Forelimb muscle (tissue), 1 donor: ENCODE measurements around the gene DNMT3A. TPM values are rescaled to one million over a fixed set of nuclear protein-coding genes. Genes with fewer than 3 reads are reported as not detected.

Experiments
- DNase-seq: peaks from one replicate; pipeline ENCODE4 v3.0.0-alpha.2; 2013; ENCODE audit warnings: low read depth
- polyA plus RNA-seq: library from polyadenylated mRNA; unstranded; fragments of 120-200 nt; gene quantifications from one replicate; pipeline ENCODE4 v1.2.1, GENCODE V29; 2013; ENCODE audit not compliant: insufficient read length

Gene DNMT3A
- polyA plus RNA-seq, 1 donor: 52.6 TPM

DNA sequence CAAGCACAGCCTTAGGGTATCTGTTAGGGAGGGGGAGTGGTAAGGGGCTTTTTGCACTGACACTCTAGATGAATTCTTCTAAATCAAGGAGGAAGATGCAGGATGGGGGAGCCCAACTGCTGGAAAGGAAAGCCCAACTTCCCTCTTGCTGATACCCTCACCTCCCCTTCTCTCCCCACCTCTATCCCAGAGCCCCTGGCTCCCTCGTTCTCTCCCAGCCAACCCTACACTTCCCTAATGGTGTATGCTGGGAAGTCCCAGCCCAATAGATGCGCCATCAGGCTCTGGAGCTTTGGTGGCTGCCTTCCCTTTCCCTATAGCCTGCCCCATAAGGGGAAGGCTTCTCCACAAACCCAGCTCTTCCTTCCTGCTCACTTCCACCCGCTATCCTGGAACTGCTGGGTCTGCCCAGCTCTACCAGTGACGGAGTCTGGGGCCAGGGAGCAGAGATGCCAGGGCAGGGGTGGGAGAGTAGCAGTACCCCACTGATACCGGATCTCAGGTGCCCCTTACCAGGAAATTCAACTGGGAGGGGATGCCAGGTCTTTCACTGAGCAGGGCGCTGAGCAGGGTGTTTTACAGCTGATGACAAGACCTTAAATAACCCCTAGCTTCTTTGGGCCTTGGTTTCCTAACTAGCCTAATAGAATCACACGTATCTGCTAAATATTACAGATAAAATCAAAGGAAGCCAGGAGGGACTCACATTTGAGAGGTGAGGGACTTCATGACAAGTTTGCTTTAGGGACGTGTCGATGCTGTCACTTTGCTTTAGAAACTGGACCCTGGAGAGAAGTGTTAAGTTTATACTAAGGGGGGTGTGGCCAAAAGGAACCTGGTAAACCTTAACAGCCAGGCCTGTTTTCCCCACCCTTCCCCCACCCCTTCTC lies 82.6 kb downstream of the DNMT3A start:
- no peak for DNase-seq

DNA sequence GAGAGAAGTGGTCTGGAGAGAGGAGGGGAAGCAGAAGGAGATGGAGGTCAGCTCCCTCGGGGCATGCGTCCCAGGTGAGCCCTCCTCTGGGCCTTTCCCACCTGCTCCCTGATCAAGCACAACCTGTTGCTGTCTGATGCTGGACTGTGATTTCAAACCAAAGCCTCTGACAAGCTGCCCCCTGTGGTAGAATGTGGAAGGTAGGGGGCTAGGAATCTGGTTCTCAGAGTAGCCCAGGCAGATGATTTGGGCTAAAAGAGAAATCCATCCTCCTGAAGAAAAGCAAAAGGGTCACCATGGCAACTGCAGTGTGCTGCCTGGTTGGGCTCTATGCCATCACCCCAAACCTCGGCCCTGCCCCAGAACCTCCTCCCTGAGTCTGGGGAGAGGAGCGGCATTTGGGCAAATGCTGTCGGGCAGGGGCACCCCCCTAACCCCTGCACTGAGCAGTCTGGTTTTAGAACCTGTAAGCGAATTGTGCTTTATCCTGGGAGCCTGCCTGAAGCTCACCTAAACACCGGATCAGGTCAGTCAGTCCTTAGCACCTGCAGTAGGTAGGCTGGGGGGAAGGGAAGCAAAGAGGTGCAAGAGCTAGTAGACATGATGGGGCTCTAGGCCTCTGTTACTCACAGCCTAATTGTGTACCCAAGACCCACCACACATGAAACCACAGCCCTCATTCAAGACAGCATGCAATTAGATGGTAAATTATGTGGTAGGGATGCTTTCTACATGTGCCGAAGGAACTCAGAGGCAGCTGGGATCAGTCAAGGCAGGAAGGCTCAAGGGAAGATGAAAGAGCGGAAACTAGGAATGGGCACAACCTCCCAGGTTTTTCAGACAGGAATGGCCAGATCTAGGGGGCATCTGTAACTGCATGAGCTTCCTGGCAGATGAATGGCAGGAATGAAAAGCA lies 83.5 kb downstream of the DNMT3A start:
- DNase-seq: no peak

DNA sequence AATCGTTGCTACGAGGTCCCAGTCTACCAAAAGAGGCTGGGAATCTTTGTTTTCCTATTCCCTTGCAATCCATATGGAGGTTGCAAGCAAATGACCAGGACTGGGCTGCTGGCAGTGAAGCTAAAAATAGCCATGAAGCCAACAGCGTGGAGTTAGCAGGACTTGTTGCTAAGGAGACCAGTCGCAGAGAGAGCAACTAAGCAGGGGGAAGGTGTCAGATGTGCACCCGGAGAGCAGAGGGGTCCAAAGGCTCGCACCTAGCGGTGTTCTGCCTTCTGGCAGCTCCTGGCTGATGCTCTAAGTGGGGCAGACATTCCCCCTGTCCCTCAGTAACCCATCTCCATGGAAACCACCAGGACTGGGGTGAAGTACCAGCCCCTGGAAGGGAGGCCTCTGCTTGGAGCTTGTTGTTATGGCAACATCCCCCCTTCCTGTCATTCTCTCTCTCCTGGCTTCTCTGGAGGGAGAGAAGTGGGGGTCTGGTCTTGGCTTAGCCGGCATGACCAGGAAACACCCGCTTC lies 84.6 kb downstream of the DNMT3A start:
- DNase-seq: no peak

DNA sequence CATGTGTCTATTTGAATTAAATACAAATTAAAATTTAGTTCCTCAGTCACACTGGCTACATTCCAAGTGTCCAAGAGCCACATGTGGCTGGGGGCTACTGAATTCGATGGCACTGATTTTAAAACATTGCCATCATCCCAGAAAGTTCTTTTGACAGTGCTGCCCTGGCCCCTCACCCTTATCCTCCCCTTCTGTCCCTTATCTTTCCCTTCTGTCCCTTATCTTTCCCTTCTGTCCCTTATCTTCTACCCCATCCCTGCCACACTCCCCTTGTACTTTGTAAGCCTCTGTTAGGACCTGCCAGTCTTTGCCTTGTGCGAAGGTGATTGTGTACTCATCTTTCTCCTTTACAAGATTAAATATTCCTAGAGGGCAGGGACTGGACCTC lies 85.2 kb downstream of the DNMT3A start:
- no peak for DNase-seq

DNA sequence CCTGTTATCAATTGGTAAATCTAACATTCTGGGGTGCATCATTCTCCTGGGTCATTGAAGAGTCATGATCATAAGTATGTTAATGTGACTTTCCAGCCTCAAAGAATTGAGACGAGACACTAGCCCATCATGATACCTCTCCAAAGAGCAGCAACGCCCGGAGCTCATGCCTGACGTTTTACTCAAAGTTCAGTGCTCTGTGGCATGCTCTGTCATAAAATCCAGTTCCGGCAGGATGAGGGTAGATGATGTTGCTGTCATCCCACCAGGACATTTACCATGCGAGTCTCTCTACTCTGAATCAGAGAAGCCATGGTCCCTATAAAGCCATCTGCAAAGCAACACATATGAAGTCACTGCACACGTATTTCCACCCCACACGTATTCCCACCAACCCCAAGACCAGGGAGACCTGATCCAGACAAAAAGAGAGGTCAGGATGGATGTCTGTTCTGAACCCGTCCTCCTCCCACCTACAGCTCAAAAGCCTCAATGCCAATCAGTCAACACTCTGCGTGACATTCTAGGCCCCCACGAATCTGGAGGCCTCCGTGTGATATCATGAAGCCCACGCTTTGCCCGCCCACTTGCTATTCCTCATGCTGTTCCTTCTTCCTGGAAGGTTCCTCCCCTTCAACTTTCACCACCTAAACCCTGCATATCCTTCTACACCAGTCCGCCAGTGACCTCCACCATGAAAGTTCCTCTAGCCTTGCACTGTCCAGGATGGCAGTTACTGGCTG lies 85.8 kb downstream of the DNMT3A start:
- DNase-seq: no peak

DNA sequence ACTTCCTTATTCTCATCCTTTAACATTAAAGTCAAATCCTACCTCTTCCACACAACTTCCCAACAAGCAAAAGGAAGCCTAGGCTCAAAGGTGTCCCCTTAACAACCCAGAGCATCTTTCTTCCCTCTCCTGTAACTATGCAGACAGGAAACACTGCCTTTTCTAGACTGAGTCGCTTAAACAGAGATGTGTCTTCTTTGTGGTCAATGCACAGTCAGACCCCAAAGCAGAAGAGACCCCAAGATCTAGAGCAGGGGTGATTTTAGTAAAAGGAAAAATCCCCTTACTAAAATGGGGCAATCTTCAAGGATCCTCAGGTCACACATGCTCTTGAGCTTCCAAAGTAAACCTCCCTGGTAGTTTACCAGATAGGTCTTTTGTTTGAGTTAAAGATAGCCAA lies 86.8 kb downstream of the DNMT3A start:
- no peak for DNase-seq

DNA sequence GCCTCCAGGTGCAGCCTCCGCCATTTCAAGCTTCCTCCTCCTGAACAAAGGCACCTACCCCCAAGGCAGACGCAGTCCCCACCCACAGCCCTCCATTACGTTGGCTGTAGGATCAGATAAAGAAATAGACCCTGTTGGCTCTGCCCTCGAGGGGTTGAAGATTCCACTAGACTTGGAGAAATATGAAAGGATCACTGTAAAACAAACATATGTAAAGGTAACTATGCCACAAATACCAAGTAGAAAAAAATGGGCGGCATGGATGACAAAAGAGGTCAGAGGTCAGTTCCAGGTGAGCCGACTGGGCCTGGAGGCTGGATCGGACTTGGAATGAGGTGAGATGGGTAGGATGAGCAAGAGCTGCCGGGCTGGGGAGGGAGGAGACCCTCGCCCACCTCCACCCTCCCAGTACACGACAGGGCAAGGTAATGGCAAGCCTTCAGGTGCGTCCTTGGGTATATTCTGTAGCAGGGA lies 88.5 kb downstream of the DNMT3A start:
- DNase-seq: no peak

DNA sequence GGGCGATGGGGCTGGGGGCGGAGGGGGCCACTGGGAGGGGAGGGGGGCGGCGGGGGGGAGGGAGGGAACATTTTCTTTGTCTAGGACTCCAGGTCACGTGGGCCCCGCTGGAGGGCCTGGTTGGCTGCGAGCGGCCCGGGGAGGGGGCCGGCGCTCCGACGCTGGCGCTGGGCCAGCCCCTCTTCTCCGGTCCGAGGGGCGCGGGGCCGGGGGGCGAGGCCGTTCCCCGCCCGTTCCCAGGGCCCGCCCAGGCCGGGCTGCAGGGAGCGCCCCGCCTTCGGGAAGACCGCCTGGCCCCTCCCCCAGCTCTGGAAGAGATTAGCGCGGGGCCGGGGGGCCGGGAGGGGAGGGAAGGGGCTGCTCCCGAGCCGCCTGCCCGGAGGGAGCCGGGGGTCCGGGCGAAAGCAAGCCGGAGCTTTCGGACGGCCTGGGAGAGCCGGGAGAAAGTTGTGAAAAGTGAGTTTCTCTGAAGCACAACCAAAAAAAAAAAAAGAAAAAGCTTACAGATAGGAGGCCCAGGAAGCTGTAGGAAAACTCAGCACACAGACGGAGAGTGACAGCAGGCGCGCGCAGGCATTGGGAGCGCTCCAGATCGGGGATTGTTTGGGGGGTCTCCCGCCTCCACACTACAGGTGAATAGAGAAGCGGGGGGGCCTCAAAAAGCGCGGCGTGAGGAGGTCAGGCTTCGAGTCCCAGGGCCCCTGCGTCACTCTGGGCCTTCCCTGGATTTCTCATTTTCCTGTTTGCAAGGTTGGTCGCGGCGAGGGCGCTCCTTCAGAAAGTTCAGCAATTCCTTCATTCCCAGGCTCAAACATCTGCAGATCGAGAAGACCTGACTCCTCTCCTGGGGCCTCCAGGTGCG lies 89.2 kb downstream of the DNMT3A start:
- DNase-seq: peak; percentile 67

DNA sequence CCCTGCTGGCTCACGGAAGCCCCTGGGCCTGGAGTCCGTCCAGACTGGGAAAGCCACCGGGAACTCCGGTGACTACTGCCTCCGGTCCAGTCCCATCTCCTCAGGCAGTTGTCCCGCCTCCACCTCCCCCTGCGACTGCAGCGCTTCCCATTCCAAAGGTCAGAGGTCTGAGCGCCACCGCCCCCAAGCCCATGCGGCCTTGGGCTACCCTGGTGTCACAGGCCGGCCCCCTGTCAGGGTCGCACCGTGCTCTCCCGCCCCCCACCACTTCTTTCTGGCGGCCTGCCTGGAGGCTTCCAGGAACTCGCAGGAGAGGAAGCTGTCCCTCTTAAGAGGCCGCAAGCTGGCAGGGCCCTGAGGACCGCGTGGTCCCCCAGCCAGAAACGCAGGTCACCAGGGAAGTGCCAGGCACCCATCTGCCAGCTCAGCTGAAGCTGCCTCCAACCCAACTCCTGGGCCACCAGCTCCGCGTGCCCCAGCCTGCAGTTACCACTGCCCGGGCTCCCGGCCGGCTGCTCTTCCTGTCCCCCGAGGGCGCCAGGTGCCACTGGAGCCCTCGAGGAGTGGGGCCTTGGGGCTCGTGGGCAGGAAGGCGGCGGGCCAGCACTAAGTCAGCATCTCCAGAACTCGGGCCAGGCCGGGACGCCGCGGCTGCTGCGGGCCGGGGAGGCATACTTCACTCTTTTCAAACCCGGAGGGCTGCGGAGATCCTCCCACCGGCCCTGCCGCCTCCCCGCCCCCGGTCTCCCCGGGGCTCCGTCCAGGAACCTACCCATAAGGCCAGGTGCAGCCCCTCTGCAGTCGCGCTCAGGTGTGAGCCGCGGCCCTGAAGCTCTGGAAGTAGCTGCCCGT lies 90.1 kb downstream of the DNMT3A start:
- DNase-seq: no peak

DNA sequence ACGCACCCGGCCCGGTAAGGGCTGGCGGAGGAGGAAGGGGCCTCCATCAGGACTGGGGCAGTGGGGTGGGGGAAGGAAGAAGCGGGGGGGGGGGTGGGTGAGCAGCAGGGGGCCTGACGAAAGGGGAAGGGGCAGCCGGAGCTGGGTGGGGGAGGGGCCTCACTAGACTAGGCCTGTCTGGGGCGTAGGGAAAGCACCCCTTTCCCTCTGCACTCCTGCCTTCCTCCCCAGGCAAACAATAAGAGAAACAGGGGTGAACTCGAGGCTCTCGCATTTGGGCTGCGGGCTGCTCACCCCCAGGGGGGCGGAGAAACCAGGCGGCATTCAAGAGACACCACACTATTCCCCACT lies 90.7 kb downstream of the DNMT3A start:
- DNase-seq: no peak

DNA sequence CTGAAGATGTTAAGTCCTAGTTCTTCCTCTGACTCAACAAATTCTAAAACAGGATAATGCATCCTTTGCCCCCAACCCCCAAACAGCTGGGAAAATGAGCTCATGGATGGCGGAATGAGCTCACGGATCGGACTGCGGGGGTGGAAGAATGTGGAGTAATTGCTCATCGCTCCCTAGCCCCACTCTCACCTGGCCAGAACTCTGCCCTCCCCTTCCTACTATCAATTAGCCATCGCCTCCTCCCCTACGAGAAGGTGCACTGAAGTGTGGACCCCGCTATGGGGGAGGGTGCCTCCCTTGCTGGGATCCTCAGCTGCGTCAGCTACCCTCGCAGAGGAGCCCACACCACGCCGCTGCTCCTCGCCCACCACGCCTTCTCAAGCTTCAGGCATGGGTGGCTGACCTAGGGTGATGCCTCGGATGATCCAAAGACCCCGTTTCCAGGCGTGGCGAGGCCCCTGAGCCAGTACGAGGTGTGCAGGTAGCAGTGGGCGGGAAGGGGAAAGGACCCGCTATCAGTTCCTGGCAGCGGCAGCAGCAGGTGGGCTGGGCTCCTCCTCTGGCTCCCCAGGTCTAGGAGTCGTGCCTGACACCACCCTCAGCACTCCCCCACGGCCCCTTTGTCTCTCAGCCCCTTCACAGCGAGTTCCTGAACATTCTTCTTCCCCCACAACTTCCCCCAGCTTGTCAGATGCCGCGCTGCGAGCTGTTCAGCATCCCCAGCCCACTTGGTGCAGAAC lies 91.2 kb downstream of the DNMT3A start:
- DNase-seq: no peak

DNA sequence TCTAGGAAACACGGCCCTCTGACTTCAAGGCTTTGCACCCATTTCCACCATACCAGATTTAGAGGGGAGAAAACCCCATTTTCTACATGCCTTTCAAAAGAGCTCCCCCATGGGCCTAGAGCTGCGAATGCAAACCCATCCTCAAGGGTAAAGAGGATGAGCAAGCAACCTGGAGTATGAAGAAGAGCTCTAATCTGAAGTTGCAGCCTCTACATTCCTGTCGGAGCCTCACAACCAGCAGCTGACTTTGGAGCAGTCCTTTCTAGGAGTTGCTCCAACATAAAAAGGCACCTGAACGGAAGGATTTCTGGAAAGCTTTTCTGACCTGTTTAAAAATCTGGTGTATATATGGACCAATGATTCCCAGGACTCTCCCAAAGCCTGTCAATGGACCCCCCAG lies 91.9 kb downstream of the DNMT3A start:
- no peak for DNase-seq

DNA sequence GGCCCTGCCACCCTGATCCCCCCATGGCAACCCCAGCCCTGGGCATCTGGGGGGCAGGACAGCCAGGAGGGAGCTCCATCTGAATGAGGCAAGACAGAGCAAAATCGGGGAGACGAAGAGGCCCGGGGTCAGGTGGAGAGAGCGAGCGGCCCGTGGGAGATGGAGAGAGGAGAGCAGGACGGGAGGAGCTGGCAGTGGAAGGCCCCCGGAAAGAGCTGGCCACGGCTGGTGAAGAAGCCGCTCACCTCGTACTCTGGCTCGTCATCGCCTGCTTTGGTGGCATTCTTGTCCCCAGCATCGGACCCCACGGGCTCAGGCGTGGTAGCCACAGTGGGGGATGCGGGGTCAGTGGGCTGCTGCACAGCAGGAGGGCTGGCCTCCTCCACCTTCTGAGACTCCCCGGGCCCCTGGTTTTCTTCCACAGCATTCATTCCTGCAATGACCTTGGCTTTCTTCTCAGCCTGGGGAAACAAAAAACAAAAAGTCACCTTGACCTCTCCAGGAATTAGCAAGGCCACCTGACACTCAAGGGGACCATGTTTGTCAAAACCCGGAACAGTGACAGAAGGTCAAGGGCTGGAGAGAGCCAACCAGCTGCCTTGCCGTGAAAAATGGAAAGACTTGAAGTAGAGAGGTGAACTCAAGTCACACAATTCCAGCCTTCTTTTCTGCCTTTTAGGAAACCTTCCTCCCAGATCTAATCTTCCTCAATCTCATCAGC lies 93.8 kb downstream of the DNMT3A start:
- no peak for DNase-seq

DNA sequence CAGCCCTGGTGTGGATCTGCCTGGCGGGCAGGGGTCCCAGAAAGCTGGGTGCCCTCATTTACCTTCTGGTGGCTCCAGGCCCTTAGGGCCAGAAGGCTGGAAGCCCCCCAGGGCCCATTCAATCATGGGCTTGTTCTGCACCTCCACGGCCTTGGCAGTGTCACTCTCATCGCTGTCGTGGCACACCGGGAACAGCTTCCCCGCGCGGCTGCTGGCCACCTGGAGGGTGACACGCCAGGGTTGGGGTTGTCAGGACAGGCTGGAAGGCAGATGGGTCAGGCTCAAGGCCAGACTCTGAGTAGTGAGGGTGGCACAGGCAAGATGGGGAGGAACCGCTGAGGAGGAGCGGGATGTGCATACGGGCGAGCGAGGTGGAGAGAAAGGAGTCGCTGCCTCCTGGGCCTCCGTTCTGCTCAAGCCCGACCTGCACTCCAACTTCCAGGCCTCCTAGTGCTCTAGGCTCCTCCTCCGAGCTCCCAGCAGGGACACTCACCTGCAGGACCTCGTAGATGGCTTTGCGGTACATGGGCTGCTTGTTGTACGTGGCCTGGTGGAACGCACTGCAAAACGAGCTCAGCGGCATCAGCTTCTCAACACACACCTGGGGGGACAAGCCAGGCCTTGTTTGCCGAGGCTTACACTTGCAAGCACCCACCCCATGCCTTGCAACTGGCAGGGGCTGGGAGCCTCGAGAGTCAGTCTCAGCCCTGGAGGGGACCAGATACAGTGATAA lies 95.0 kb downstream of the DNMT3A start:
- no peak for DNase-seq

DNA sequence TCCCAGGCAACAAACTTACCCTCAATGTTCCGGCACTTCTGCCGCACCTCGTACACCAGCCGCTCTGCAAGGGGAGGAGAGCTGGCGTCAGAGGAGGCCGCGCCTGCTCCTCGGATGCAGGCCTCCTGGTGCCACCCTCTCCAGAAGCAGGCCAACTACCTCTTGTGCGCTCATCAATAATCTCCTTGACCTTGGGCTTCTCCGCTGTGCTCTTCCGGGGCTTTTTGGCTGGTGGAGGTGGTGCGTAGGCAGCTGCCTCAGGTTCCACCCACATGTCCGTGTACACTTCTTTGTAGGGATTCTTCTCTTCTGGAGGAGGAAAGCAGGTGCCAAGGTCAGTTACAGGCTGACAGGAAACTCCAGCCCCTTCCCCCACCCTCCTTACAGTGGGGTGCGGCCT lies 95.7 kb downstream of the DNMT3A start:
- DNase-seq: no peak

DNA sequence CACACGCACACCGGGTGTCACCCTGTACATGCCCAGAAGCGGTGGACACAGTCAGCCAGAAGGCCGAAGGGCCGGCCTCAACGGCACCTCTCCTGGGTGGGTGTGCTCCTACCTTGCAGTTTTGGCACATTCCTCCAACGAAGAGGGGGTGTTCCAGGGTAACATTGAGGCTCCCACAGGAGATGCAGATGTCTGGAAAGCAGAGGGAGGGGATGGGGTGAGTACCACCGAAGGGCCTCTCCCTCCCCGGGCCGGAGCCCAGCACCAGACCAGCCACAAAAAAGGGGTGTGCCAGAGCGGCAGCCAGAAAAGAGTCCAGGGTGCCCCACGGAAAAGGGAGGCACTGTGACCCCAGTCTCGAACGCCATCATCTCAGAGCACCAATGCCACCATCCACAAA lies 96.6 kb downstream of the DNMT3A start:
- no peak for DNase-seq

DNA sequence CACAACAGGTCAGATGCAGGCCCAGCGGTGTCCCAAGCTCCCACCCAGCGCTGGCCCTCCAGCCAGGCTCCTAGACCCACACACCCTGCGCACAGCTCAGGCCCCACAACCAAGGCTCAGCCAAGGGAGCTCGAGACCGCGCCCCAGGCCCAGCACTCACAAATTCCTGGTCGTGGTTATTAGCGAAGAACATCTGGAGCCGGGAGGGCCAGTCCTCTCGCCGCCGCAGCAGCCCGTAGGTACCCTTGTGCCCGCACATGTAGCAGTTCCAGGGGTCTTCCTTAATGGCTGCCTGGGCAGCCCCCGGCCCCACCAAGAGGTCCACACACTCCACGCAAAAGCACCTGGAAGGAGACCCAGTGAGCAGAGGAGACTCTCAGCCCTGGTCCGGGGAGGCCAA lies 97.7 kb downstream of the DNMT3A start:
- no peak for DNase-seq

DNA sequence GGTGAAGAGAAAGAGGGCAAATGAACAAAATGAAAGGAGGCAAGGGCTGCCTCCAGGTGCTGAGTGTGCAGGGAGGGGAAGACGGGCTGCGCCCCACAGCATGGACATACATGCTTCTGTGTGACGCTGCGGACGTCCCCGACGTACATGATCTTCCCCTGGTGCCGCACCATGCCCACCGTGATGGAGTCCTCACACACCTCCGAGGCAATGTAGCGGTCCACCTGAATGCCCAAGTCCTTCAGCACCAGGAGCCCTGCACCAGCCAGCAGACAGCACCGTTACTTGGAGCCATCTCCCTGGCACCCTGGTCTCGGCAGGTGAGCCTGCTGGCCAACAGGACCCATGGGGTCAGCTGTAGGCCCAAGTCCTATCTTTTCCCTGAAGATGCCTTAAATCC lies 100.3 kb downstream of the DNMT3A start:
- no peak for DNase-seq
